T-helper 1 cell (primary cell): ENCODE data around the gene PXMP4.
"Not testable (repeated sequence)": the region's sequence is repeated elsewhere in the genome, so short reads cannot be mapped to it uniquely, and the experiment has no call there.

ENCODE experiments used
- DNase-seq, 5 donors: peaks; one replicate each; pipeline ENCODE4 v3.0.0-alpha.2; 2012 to 2020

Gene PXMP4

DNA sequence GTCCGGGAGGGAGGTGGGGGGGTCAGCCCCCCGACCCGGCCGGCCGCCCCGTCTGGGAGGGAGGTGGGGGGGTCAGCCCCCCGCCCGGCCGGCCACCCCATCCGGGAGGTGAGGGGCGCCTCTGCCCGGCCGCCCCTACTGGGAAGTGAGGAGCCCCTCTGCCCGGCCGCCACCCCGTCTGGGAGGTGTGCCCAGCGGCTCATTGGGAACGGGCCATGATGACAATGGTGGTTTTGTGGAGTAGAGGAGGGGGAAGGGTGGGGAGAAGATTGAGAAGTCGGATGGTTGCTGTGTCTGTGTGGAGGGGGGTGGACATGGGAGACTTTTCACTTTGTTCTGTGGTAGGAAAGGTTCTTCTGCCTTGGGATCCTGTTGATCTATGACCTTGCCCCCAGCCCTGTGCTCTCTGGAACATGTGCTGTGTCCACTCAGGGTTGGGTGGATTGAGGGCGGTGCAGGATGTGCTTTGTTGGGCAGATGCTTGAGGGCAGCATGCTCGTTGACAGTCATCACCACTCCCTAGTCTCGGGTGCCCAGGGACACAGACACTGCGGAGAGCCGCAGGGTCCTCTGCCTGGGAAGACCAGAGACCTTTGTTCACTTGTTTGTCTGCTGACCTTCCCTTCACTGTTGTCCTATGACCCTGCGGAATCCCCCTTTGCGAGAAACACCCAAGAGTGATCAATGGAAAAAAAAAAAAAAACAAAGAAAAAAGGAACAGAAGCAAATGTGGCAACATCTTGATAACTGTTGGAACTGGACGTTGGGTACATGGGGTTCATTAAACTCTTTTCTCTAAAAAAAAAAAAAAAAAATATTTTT lies 18.3 kb downstream of the PXMP4 start:
- DNase-seq: no peak

DNA sequence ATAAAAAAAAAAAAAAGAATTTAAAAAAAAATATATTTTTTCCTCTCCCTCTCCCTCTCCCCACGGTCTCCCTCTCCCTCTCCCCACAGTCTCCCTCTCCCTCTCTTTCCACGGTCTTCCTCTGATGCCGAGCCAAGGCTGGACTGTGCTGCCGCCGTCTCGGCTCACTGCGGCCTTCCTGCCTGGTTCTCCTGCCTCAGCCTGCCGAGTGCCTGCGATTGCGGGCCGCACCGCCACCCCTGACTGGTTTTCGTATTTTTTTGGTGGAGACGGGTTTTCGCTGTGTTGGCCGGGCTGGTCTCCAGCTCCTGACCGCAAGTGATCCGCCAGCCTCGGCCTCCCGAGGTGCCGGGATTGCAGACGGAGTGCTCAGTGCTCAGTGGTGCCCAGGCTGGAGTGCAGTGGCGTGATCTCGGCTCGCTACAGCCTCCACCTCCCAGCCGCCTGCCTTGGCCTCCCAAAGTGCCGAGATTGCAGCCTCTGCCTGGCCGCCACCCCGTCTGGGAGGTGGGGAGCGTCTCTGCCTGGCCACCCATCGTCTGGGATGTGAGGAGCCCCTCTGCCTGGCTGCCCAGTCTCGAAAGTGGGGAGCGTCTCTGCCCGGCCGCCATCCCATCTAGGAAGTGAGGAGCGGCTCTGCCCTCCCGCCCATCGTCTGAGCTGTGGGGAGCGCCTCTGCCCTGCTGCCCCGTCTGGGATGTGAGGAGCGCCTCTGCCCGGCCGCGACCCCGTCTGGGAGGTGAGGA lies 19.2 kb downstream of the PXMP4 start:
- not testable (repeated sequence) for DNase-seq

DNA sequence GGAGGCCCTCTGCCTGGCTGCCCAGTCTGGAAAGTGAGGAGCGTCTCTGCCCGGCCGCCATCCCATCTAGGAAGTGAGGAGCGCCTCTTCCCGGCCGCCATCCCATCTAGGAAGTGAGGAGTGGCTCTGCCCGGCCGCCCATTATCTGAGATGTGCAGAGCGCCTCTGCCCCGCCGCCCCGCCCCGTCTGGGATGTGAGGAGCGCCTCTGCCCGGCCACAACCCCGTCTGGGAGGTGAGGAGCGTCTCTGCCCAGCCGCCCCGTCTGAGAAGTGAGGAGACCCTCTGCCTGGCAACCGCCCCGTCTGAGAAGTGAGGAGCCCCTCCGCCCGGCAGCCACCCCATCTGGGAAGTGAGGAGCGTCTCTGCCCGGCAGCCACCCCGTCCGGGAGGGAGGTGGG lies 21.1 kb downstream of the PXMP4 start:
- DNase-seq: not testable (repeated sequence)

DNA sequence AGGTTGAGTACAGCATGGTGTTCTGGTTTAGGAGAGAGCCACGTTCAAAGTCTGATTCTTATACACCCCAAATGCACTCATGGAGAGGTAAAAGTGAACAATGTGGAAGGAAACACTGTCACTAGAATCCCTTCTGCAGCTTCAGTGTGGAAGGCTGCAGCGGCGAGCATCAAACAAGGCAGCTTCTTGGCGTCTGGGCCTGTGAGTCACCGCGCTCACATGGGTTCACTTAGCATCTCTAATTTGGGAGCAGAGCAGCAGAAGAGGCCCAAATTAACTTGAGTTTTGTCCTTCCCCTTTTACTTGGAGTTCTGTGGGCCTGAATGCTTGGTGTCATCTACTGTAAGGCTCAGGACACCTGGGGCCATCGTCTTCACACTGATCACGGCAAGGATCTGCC lies 23.0 kb downstream of the PXMP4 start:
- DNase-seq: no peak

DNA sequence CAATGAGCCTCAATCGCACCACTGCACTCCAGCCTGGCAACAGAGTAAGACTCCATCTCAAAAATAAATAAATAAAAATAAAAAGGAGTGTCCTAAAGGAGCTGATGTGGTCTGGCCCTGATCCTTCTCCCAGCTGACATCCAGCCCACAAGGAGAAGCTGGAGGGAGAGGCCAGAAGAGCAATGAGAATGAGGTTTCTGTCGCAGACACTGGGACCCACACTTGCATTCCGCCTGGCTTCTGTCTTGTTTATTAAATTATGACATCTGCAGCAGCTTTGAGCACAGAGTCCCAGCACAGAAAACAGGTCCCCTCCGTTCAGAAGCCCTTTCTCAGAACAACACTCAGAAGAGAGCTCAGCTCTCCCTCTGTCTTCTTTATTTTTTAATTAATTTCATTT lies 23.7 kb downstream of the PXMP4 start:
- no peak for DNase-seq

DNA sequence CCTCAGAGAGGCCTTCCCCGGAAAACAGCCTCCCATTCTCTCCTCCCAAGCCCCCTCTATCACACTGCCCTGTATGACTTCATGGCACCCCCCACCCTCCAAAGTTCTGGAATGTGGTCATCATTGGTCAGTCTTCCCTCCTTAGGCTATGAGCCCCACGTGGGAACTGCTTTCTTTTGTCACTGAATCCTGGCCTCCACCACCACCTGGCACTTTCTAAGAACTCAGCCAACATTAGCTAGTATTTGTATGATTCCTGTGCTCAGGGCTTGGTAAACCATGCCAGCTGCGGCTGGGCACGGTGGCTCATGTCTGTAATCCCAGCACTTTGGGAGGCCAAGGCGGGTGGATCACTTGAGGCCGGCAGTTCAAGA lies 25.5 kb downstream of the PXMP4 start:
- no peak for DNase-seq

DNA sequence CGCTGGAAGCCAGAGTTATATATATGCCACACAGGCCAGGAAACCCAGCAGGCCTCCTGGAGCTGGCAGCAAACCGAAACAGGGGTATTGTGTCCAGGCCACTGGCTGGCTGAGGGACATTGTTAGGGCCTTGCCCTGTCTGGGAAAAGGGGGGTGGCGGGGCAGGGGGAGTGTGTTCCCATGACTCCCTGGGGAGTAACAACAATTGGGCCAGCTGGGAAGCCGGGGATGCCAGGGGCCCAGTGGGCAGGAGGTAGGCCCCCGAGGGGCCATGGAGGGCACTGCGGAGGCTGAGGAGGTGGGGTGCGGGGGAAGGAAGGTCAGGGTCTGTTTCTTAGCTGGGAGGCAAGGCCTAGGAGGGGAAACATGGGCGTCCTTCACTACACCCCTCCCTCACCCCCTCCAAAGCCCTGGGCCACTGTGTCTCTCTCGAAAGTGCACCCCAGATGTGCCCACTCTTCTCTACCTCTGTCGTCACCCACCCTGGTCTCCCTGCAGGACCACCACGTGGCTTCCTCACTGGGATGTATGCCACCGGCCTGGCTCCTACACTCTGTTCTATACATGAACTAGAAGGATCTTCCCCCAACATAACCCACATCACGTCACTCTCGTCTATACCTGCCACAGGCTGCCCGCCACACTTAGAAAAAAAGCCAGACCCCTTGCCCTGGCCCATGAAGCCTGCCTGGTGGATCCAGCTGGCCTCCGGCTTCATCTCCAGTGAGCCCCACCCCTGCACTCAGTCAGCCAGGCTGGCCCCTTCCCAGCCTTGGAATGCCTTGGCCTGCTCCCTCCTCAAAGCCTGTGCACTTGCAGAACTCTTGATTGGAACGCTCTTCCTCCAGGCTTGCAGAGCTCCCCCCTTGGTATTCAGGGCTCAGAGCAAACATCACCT lies 26.1 kb downstream of the PXMP4 start:
- no peak for DNase-seq

DNA sequence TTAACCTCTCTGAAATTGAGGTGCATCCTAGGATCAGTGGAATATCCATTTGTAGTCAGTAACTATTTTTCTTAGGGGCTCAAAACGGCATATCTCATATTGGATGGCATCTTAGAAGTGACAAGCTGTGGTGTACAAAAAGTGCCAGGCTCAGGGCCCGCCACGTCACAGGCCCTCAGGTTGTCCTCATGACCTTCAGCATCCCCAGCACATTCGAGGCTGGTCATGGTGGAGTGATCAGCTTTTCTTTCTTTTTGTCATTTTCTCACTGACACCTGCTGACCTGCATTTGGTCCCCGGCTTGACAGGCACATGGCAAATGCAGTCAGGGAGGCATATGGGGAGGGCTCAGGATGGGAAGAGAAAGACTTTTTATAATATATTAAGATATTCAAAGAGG lies 26.8 kb downstream of the PXMP4 start:
- DNase-seq: no peak

DNA sequence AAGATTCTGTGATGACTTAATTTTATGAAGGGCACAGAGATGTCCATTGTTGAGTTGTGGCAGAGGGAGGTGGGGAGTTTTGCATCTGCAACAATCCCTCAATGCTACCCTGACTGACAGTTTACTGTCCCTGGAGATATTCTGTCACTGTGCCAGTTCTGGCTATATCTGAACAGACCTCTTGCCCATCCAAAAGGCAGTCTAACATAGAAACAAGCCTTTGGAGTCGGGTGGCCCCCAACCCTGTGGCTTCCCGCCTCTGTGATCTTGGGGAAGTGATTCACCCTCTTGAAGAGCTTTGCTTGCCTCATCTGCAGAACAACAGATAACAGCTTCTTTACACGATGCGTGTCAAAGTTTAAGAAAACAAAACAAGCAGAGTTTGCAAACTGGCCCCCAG lies 30.1 kb downstream of the PXMP4 start:
- DNase-seq: peak in 1 of 5 donors; percentile 56

DNA sequence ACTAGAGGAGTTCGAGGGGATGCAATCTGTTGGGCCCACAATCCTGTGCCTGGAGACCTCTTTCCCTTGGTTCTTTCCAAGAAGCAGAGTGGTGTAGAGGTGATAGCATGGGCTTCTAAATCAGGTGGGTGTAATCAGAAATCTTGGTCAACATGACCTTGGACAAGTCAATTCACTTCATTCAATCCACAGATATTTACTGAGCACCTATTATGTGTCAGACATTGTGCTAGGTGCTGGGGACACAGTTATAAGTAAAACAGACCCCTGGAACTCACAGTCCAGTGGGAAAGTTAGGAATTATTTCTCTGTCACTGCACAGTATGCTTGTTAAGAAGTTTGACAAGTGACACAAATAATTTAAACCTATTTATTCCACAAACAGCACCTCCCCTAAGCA lies 30.6 kb downstream of the PXMP4 start:
- no peak for DNase-seq

DNA sequence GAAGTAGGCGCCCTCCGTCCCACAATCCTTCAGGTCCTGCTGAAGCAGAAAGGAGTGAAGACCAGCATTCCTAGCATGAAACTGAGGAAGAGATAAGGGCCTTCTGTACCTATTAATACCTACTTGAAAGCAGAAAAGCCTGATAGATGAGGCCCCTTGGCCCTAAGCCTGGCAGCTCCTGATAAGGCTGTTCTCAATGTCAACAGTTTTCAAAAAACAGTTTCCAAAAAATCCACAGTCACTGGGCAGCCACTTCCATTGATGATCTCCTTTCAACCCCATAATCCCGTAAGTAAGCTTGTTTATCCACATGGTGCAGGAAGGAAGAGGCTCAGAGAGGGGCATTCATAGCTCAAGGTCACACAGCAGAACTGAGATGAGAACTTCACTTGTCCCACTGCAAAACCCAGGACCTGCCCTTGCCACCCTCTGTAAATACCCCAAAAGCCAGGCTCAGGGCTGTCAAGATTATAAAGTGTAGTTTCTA lies 31.1 kb downstream of the PXMP4 start:
- no peak for DNase-seq

DNA sequence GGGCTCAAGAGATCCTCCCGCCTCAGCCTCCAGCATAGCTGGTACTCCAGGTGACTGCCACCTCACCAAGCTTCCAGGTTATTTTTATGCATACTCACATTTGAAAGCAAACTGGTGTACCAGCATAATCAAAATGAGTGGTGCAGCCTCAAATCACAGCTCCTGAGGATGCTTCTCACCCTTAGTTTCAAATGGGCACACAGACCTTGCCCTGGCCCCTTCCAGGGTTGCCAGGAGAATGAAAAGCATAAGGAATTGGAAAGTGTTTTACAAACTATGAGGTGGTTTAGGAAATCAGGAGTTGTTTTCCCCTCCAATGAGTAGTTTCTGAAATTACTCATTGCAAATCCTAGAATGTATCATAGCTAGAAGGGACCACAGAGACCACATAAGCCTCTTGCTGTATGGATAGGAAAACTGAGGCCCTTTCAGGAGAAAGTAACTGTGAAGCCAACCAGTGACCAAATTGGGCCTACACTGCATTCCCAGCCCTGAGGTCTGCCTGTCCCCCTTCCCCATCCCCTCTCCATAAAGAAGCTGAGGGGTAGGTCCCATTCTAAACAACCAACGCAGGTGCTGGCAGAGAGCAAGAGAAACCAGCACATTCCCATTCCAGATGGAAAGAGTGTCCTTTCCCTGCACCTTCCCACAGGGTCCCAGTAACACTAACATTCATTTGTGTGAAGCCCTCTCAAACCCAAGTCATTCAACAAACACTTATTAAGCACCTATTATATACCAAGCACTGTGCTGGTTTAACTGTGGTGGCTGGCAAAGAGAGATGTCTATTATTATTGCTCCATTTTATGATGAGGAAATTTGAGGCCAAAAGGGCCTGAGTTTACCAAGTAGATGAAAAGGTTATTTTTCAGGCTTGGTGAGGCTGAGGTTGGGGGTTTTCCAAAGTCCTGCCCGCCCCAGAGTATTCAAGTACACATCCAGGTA lies 31.8 kb downstream of the PXMP4 start:
- no peak for DNase-seq

DNA sequence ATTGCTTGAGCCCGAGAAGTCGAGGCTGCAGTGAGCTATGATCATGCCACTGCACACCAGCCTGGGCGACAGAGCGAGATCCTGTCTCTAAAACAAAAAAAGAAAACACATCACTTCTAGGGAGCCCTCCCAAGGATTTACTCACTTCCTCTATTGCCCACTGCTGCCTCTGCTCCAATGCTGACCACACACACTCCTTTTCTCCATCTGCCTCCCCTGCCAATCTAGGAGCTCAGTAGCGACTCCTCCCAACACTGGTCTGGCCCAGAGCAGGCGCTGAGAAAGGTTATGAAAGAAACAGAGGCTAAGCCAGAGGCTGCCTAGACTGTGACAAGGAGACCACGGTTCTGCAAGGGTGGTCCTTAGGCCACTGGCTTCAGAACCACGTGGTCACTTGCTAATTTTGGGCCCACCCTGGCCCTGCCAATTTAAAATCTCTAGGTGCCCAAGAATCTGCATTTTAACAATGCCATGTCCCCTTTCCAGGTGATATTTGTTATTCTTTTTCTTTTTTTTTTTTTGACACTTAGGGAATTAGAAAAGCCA lies 32.7 kb downstream of the PXMP4 start:
- DNase-seq: no peak

DNA sequence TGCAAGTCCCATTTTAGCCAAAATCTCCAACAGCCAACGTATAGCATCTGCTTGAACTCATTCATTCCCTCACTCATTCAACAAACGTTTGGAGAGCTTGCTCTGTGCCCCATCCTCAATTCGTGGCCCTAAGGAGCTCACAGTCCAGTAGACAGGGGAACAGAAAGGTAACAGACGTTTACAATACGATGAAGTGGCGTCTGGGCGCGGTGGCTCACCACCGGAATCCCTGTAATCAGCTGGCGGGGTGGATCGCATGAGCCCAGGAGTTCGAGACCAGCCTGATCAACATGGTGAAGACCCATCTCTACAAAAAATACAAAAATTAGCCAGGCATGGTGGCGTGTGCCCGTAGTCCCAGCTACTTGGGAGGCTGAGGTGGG lies 33.1 kb downstream of the PXMP4 start:
- DNase-seq: no peak

DNA sequence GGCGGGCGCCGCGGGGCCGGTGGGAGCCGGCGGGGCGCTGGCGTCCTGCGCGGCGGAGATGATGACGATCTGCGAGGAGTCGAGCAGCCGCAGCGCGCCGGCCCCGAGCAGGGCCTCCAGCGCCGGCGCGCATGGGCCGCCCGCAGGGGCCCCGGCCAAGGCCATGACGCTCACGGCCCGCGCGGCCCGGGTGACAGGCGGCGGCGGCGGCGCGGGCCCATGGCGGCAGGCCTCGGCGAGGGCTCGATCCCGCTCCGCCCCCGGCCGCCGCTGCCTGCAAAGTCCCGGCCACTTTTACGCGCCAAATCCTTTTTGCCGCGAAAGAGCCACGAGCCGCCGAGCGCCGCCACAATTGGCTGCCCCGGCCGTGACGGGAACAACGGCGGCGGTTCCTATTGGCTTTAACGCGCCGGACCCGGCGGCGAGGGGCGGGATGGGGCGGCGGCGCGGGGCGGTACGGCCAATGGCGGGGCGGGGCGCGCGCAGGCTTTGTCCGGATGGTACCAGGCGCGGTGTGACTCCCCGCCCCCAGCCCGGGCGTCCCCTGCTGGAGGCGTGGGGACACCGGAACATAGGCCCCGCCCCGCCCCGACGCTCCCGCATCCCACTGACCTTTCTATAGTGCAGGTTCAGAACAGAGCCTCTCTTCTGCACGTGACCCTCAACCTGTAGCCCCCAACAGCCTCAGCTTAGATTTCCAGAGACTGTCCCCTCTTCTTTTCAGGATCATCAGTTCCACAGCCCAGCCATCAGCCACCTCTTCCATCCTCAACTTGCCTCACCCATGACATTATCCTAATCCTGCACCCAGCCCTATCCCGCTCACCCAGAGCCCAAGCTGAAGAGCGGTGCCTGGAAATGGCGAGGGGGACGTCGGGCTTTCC lies 33.8 kb downstream of the PXMP4 start, which contains the start of gene E2F1:
TSS of gene E2F1 (minus strand) at position 286 of the 884 bp plus-strand sequence. CDS start at position 165, 121 bp downstream.
- DNase-seq: peak; percentile 89 to 95 (median 92)

DNA sequence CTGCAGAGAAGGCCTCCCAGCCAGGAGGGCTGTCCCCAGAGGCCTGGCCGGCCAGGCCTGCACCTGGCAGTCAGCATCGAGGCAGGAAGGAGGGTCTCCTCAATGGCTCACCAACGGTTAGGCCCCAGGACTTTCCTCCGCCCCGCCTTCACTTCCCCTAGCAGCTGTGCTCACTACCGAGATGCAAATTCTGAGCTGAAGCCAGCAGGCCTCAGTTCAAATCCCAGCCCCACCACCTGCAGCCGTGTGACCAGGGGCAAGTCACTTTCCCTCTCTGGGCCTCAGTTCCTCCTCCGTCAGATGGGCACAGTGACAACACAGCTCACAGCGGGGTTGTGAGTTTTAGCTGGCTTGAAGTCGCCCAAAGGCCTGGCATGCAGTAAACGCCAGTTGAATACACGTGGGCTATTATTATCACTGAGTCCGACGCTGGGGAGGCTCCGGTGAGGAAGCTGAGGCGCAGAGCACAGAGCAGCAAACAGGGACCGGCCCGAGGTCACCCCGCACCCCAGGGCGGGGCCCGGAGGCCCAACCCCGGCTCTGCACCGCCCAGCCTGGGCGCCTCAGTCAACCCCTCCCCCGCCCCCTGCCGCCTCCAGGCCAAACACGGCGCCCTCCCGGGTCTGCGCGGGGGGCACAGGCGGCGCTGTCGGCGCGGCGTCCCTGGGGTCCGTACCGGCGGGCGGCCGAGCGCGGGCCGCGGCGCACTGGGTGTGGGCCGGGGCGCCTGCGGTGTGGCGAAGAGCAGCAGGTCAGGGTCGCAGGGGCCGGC lies 34.6 kb downstream of the PXMP4 start:
- DNase-seq: peak in 3 of 5 donors; percentile 32 to 78 (median 49)

DNA sequence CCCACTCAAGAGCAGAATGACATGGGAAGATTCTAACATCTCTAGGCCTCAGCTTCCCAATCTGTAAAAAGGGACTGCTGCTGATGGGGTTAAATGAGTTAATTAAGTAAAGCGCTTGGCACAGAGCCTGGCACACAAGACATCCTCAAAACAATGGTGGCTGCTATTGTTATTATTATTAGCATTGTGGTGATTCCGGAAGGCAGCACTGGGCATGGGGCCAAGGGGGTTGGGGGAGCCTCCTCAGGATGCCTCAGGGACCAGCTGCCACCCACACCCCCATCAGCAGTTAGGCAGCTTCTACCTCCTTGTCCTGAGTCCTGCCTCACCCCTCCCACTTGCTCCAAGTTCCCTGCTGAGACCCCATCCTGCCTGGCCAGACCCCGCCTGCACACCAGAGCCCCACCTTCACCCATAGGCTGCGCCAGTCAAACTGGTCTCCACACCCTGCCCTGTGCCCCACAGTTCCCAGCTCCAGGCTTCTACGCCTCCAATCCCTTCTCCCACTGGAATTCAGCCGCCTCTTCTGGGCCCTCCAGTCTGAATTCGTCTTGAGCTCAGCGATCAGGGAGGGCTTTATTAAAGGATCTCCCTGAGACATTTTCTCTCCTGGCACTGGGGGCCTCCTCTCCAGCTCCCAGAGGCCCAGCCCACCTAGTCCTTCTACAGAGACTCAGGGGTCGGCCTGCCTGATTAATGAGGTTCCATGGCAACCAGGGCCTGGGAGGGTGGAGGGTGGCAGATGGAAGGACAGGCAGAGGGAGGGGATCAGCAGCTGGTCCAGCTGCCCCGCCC lies 35.4 kb downstream of the PXMP4 start:
- DNase-seq: no peak

DNA sequence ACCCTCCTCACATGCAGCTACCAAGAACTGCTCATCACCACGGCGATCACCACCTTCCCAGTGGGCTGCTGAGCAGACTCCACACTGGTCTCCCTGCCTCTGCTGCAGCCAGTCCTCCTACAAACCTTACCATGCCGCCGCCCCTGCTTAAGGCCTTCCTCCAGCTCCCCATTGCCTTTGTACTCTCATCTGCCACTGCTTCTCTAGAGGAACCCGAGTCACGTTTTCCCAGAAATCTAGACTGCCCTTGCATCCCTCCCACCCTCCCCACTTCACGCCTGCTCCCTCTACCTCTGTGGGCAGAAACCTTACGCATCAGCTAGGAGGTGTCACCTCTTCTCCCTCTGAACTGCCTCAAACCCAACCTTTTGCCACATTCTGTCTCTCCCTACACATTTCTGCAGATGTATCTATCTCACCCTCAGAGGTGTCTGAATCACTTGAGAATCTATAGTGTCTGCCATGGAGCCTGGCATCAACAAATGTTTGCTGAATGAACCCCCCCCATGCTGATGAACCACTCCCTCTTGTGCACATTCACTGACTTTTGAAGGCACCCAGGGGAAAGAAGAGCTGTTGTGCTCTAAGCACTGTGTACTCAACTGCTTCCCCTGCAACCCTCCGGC lies 38.3 kb downstream of the PXMP4 start:
- DNase-seq: peak in 1 of 5 donors; percentile 44
